ENCODE data around the gene PDLIM5.

The PDLIM5 gene

DNA sequence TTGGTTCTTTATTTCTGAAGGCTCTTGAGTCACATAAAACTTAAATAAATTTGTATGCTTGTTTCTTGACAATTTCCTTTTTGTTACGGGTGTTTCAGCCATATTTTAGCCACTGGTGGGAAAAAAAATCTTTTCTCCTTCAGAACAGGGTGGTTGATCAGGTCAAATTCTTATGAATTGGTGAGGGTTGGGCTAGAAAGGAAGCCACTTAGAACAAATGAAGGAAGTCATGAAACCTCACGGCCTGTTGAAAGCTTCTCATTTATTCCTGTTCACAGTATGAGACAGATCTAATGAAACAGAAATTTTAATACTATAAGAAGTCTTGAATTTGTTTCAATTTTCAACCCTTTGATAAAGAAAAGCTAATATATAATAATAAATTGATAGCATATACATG, 12.1 kb upstream of the PDLIM5 start:
- H3K4me1 Mint-ChIP-seq, result peaks cover 6% of the 10 kb centered on the region
- no peak for DNase-seq
- H3K4me3 Mint-ChIP-seq, result no peak overlapping the region
- no peaks in the 10 kb centered on the region for H3K9me3 Mint-ChIP-seq
- no peaks in the 10 kb centered on the region for H3K36me3 Mint-ChIP-seq (ENCODE audit: low read depth)
- peaks cover 12% of the 10 kb centered on the region for H3K27me3 Mint-ChIP-seq (ENCODE audit: low read depth, poor library complexity)
- H3K27ac Mint-ChIP-seq, result no peak overlapping the region
- TF ChIP-seq, protein P1, sequence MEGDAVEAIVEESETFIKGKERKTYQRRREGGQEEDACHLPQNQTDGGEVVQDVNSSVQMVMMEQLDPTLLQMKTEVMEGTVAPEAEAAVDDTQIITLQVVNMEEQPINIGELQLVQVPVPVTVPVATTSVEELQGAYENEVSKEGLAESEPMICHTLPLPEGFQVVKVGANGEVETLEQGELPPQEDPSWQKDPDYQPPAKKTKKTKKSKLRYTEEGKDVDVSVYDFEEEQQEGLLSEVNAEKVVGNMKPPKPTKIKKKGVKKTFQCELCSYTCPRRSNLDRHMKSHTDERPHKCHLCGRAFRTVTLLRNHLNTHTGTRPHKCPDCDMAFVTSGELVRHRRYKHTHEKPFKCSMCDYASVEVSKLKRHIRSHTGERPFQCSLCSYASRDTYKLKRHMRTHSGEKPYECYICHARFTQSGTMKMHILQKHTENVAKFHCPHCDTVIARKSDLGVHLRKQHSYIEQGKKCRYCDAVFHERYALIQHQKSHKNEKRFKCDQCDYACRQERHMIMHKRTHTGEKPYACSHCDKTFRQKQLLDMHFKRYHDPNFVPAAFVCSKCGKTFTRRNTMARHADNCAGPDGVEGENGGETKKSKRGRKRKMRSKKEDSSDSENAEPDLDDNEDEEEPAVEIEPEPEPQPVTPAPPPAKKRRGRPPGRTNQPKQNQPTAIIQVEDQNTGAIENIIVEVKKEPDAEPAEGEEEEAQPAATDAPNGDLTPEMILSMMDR (IDR thresholded peaks at IDR 0.05), result no peak

DNA sequence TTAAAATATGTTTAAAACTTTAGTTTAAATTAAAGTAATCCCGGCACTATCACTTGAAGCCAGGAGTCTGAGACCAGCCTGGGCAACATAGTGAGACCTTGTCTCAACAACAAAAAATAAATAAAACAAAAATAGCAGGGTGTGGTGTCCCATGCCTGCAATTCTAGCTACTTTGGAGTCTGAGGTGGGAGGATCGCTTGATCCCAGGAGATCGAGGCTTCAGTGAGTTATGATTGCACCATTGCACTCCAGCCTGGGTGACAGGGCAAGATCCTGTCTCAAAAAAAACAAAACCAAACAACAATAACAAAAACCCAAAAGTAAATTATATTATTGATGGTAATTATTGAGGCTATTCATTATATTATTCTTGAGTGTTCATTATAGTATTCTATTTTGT, 9.9 kb upstream of the PDLIM5 start:
- Mint-ChIP-seq H3K9me3 (no peaks in the 10 kb centered on the region), H3K4me3 (no peak overlapping the region), H3K27ac (no peak overlapping the region), H3K27me3 (ENCODE audit: low read depth, poor library complexity) (peaks cover 12% of the 10 kb centered on the region), H3K36me3 (ENCODE audit: low read depth) (no peaks in the 10 kb centered on the region), H3K4me1 (peaks cover 6% of the 10 kb centered on the region)
- TF ChIP-seq, protein P1 (IDR thresholded peaks at IDR 0.05), result no peak
- DNase-seq, result no peak

DNA sequence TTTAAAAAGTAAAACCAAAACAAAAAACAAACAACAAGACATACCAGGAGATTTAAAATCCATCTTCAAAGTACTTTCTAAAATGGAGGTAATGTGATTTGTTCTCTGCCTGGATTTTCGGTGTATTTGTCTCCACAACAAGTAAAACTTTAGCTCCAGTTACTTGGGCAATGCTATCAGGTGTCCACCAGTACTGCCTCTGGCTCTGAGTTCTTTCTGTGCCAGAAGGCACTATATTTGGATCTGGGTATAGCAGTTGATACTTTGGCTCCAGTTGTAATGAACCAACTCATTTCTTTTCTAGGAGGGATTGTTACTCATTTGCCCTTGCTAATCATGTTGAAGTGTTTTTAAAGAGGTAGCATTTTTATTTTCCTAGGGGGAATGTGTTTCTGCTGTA, 9.5 kb upstream of the PDLIM5 start:
- peaks cover 11% of the 10 kb centered on the region for H3K27me3 Mint-ChIP-seq (ENCODE audit: low read depth, poor library complexity)

DNA sequence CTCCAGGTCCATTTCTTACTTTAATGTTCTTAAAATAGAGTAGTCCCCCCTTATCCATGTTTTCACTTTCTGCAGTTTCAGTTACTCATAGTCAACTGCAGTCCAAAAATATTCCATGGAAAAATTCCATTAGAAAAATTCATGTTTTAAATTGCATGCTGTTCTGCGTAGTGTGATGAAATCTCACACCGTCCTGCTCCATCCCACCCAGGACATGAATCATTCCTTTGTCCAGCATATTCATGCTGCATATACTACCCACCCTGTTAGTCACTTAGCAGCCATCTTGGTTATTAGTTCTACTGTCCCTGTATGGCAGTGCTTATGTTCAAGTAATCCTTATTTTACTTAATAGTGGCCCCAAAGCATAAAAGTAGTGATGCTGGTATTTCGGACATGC, 5.4 kb upstream of the PDLIM5 start:
- H3K36me3 Mint-ChIP-seq (ENCODE audit: low read depth), result no peaks in the 10 kb centered on the region
- H3K9me3 Mint-ChIP-seq, result no peaks in the 10 kb centered on the region
- no peak for DNase-seq
- H3K27ac Mint-ChIP-seq, result no peak overlapping the region
- peaks cover 6% of the 10 kb centered on the region for H3K27me3 Mint-ChIP-seq (ENCODE audit: low read depth, poor library complexity)
- H3K4me1 Mint-ChIP-seq, result peaks cover 32% of the 10 kb centered on the region
- H3K4me3 Mint-ChIP-seq, result no peak overlapping the region
- TF ChIP-seq, protein P1 (IDR thresholded peaks at IDR 0.05), result no peak

More for the DNA sequence above, 9.5 kb upstream of the PDLIM5 start:
- H3K4me3 Mint-ChIP-seq, result no peak overlapping the region
- no peaks in the 10 kb centered on the region for H3K36me3 Mint-ChIP-seq (ENCODE audit: low read depth)
- TF ChIP-seq, protein P1 (IDR thresholded peaks at IDR 0.05), result no peak
- no peak for DNase-seq
- peaks cover 8% of the 10 kb centered on the region for H3K4me1 Mint-ChIP-seq
- no peak overlapping the region for H3K27ac Mint-ChIP-seq
- no peaks in the 10 kb centered on the region for H3K9me3 Mint-ChIP-seq

DNA sequence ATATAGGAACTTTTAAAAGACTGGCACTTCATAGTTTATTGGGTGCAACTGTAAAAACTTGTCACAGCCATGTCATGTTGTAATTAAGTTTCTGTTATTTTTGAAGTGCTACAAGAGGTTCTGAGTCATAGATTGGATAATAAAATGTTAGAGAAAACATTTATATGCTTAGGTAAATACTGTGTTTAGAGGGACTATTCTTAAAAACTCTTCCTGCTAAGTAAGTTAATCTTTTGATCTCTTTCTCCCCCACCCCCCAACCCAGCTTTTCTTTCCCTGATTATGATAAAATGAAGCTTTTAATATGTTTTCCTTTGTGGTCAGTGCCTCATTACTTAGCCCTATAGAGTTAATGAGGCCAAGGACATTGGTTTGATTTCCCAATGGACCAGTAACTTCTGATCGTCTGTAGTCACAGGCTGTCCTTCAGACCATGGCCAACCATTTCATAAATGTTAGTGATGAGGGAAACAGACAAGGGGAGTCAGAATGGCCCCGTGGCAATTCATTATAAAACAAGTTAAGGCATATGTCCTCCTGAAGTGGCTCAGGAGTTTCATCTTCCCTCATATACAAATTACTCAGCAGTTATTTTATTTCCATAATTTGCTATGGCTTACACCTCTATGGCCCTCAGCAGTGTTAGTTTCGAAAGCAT, 3.9 kb upstream of the PDLIM5 start:
- Mint-ChIP-seq H3K27me3 (ENCODE audit: low read depth, poor library complexity) (peaks cover 2% of the 10 kb centered on the region), H3K27ac (no peak overlapping the region), H3K9me3 (no peaks in the 10 kb centered on the region), H3K36me3 (ENCODE audit: low read depth) (no peaks in the 10 kb centered on the region), H3K4me1 (peaks cover 27% of the 10 kb centered on the region), H3K4me3 (no peak overlapping the region)
- no peak for DNase-seq
- TF ChIP-seq, protein P1 (IDR thresholded peaks at IDR 0.05), result no peak

DNA sequence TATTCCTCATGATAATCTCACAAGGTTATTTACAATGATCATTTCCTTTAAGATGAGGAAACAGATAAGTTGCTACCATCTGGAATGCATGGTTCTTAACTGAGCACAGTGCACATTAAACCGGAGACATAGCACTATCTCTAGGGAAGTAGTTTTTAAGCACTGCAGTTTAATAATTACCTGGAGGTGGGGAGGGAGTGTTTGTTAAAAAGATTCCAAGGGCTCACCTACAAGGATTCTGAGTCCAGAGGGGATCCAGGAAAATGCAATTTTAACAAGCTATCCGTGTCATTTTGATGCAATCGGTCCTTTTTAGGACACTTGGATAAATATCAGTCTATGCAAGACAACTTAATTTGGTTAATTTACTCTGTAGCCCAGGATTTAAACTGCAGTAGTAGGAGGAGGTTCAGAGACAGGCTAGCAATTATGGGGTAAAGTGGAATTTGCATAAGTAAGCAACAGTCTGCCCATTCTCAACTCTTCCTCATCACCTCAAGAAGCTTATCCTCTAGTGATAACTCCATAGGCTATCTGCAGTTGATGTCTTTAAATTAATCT, 2.8 kb upstream of the PDLIM5 start:
- TF ChIP-seq, protein P1 (IDR thresholded peaks at IDR 0.05), result no peak
- H3K27ac Mint-ChIP-seq, result no peak overlapping the region
- H3K27me3 Mint-ChIP-seq (ENCODE audit: low read depth, poor library complexity), result peaks cover 2% of the 10 kb centered on the region
- H3K36me3 Mint-ChIP-seq (ENCODE audit: low read depth), result no peaks in the 10 kb centered on the region
- H3K4me1 Mint-ChIP-seq, result peaks cover 37% of the 10 kb centered on the region
- DNase-seq, result no peak
- H3K9me3 Mint-ChIP-seq, result no peaks in the 10 kb centered on the region
- no peak overlapping the region for H3K4me3 Mint-ChIP-seq

Measured in nephron progenitor cell (in vitro differentiated cells).